ENCODE measurements around the gene CACNA1B. TPM values are rescaled to one million over a fixed set of nuclear protein-coding genes. Genes with fewer than 3 reads are reported as not detected.

CACNA1B gene
- total and polyA plus RNA-seq, 2 of the 4 experiments (the other 2 are of a cell fraction): 0.02 TPM; not detected in 1

- H2AK5ac ChIP-seq (ENCODE audit: low read depth, low read length): no peak overlapping the region
- H2AK9ac ChIP-seq (replicated peaks; ENCODE audit: low read depth, low read length, poor library complexity): no peak overlapping the region
- no peak overlapping the region for H2BK15ac ChIP-seq (ENCODE audit: low read depth, low read length)
- H3K18ac ChIP-seq (ENCODE audit: low read depth, low read length): no peak overlapping the region
- no peak overlapping the region for H3K4me3 ChIP-seq (ENCODE audit: insufficient read depth, low read depth, low read length)
- ChIA-PET POLR2A (ENCODE audit: unreplicated experiment) (no interaction called here), CTCF (no interaction called here)
- WGBS, 2 experiments (ENCODE audit: extremely low coverage in 2 of 2, insufficient read length in 1 of 2): 21% methylated on average over 5 of the region's 23 CpGs; no CpG with 5 or more reads in 1 of the 2 experiments
- no peak overlapping the region for H3K56ac ChIP-seq (ENCODE audit: extremely low read depth, insufficient read depth, low read length)
- H4K20me1 ChIP-seq (ENCODE audit: insufficient read depth, low read length): no peaks in the 10 kb centered on the region
- dilution Hi-C loops (cut with HindIII; ENCODE audit: low sequenced_read_pairs, unreplicated experiment) (no loop called here), intact Hi-C loops (cut with micrococcal nuclease) (no loop called here), in situ Hi-C loops (cut with MboI; ENCODE audit: low sequenced_read_pairs) (no loop called here)
- no peak overlapping the region for H3K23ac ChIP-seq (ENCODE audit: low read depth, low read length)
- no peak overlapping the region for H3K9ac ChIP-seq (ENCODE audit: low read depth, low read length)
- no peak overlapping the region for H2BK20ac ChIP-seq (ENCODE audit: low read depth, low read length)
- H3K27ac ChIP-seq (ENCODE audit: insufficient read depth, low read length): no peak overlapping the region
- no peak for DNase-seq
- no TSS peak for BruUV-seq (replicated peaks)
- H3K36me3 ChIP-seq (ENCODE audit: control insufficient read depth, insufficient read depth, low read length): no peaks in the 10 kb centered on the region
- H3K27me3 ChIP-seq (ENCODE audit: control insufficient read depth, insufficient read depth, low read length): no peaks in the 10 kb centered on the region
- H3K14ac ChIP-seq (replicated peaks; ENCODE audit: low read depth, low read length): no peak overlapping the region
- no peak for ATAC-seq (ENCODE audit: low read depth)
- H2BK5ac ChIP-seq (ENCODE audit: low read depth, low read length, poor library complexity, severe bottlenecking): no peak overlapping the region
- H4K8ac ChIP-seq (ENCODE audit: low read depth in 2 of 2, low read length in 2 of 2): no peak overlapping the region
- no peak overlapping the region for H2AFZ ChIP-seq (replicated peaks; ENCODE audit: low read length, poor library complexity)
- peaks cover 74% of the 10 kb centered on the region for H3K9me3 ChIP-seq (ENCODE audit: control insufficient read depth, insufficient read depth, low read length)
- no peak overlapping the region for H3K4me2 ChIP-seq (ENCODE audit: low read depth, low read length)
- TF ChIP-seq MXI1 (IDR thresholded peaks at IDR 0.05; ENCODE audit: borderline replicate concordance, low read depth, low read length): no peak
- no peak for TF ChIP-seq ELK1 (IDR thresholded peaks at IDR 0.05; ENCODE audit: borderline replicate concordance, low read depth, low read length)
- TF ChIP-seq CHD1 (IDR thresholded peaks at IDR 0.05; ENCODE audit: low read depth, low read length): no peak
- no peak for TF ChIP-seq SMC3 (IDR thresholded peaks at IDR 0.05; ENCODE audit: low read depth, low read length)
- no peak overlapping the region for H4K5ac ChIP-seq (ENCODE audit: low read depth, low read length)
- no peaks in the 10 kb centered on the region for H3K9me1 ChIP-seq (ENCODE audit: insufficient read depth, low read length)
- H3K4ac ChIP-seq (ENCODE audit: low read depth, low read length): no peak overlapping the region
- H2BK120ac ChIP-seq (ENCODE audit: low read depth, low read length): no peak overlapping the region
- H3K4me1 ChIP-seq (ENCODE audit: control insufficient read depth, insufficient read depth, low read length): no peaks in the 10 kb centered on the region
- H4K91ac ChIP-seq (ENCODE audit: insufficient read depth, low read depth, low read length): no peak overlapping the region
- no peaks in the 10 kb centered on the region for H3K79me1 ChIP-seq (ENCODE audit: low read depth in 1 of 2, low read length in 2 of 2)
These were observed 224.9 kb downstream of the CACNA1B start for GRCh38 chr9:138102246-138103051.

Data from IMR-90 (cell line).